Measurements from ENCODE around the gene C19orf73. TPM values are rescaled to one million over a fixed set of nuclear protein-coding genes. Genes with fewer than 3 reads are reported as not detected.

Gene C19orf73
- total RNA-seq, 1 experiment from 2014 or later = 2.2 TPM

GRCh38 chr19:49119411-49120324 lies 725 bp upstream of the C19orf73 start, which contains the start of gene PPFIA3:
Gene PPFIA3 (plus strand): TSS chr19:49119544. CDS start chr19:49127874, 8,330 bp downstream.
- H3K36me3 ChIP-seq (ENCODE audit: control insufficient read depth in 1 of 2, insufficient read depth in 2 of 2, low read length in 2 of 2) = no peaks in the 10 kb centered on the region
- no peaks in the 10 kb centered on the region for H4K20me1 ChIP-seq (ENCODE audit: insufficient read depth)
- peak within 1 kb of the TSS; percentile 99 for H3K4me2 ChIP-seq (ENCODE audit: low read length)
- peak; percentile 22 for ATAC-seq
- no TSS peak for BruUV-seq (replicated peaks)
- no peak for DNase-seq (ENCODE audit: low read depth, low spot score)
- H3K4me3 ChIP-seq (replicated peaks in 1 of 2; ENCODE audit: low read depth in 1 of 2, low read length in 2 of 2) = peak within 1 kb of the TSS; percentile 59 to 66
- peak within 1 kb of the TSS; percentile 97 for H3K27ac ChIP-seq (ENCODE audit: low read depth, low read length)
- TF ChIP-seq SIN3A (IDR thresholded peaks at IDR 0.05; ENCODE audit: low read depth) (peak; percentile 78), SP1 (IDR thresholded peaks at IDR 0.05; ENCODE audit: low read depth) (no peak), YY1 (IDR thresholded peaks at IDR 0.05; ENCODE audit: extremely low read depth, insufficient replicate concordance, low read depth, low read length) (no peak), TCF7L2 (IDR thresholded peaks at IDR 0.05; ENCODE audit: borderline replicate concordance, extremely low read depth, insufficient read depth, insufficient read length) (no peak), CTCF (IDR thresholded peaks at IDR 0.05 in 2 of 3, conservative IDR thresholded peaks at IDR 0.05 in 1 of 3; ENCODE audit: borderline replicate concordance in 1 of 3, insufficient read depth in 1 of 3, low read depth in 2 of 3, low read length in 2 of 3) (no peak), EZH2phosphoT487 (IDR thresholded peaks at IDR 0.05; ENCODE audit: borderline replicate concordance) (no peak)
- intact Hi-C loops (cut with micrococcal nuclease) = loop anchor here (1.0 kb wide), 1 partner anchor 32 kb away; no protein-coding TSS in a partner anchor
- no peak within 1 kb of the TSS for H2AFZ ChIP-seq (ENCODE audit: low read depth, low read length, poor library complexity, severe bottlenecking)
- RAD21 ChIA-PET (ENCODE audit: low non-redundant PET in 1 of 2, low total read pairs in 2 of 2, uncharacterized antibody in 2 of 2, unreplicated experiment in 2 of 2) = no interaction called here
- no peaks in the 10 kb centered on the region for H3K9me3 ChIP-seq (ENCODE audit: control insufficient read depth in 1 of 2, insufficient read depth in 1 of 2, low read depth in 1 of 2, low read length in 2 of 2)
- H3K9me2 ChIP-seq (ENCODE audit: insufficient read depth) = no peaks in the 10 kb centered on the region
- POLR2A ChIA-PET = interaction anchor here (0.6 to 1.5 kb wide), 2 partner anchors 8 to 31 kb away, joined by 3 read pairs; no protein-coding TSS in a partner anchor
- H3K27me3 ChIP-seq (ENCODE audit: insufficient read depth, low read length) = no peaks in the 10 kb centered on the region
- H3K79me2 ChIP-seq (ENCODE audit: insufficient read depth, low read length) = no peaks in the 10 kb centered on the region
- CTCF ChIA-PET = interaction anchor here (0.8 kb wide), 1 partner anchor 13 kb away, joined by 3 read pairs; no protein-coding TSS in a partner anchor
- H3K9ac ChIP-seq (ENCODE audit: low read length) = peak within 1 kb of the TSS; percentile 76
- peaks cover 18 to 33% of the 10 kb centered on the region in 2 experiments for H3K4me1 ChIP-seq (ENCODE audit: control insufficient read depth in 1 of 2, insufficient read depth in 2 of 2, low read length in 2 of 2)
